Neuronal stem cell (in vitro differentiated cells): Measurements from ENCODE around the gene PIK3AP1.
A peak's percentile ranks its signal among the peaks of the same experiment; 100 is the strongest.

Source experiments
- DNase-seq: peaks from one replicate; pipeline ENCODE4 v3.0.0-alpha.2; 2013; ENCODE audit warnings: low spot score
- H2AFZ ChIP-seq: one replicate; pipeline ENCODE4 v1.6.1; 2013; ENCODE audit warnings: mild to moderate bottlenecking, low read length, inconsistent platforms
- H2AK5ac ChIP-seq: 2 replicates; pipeline ENCODE4 v1.6.1; 2013; ENCODE audit warnings: low read depth, mild to moderate bottlenecking, inconsistent platforms, low read length, moderate library complexity, mixed read lengths
- H2BK120ac ChIP-seq: 2 replicates; pipeline ENCODE4 v1.6.1; 2013; ENCODE audit warnings: low read depth, mild to moderate bottlenecking, inconsistent platforms, low read length, moderate library complexity, mixed read lengths
- H2BK12ac ChIP-seq: one replicate; pipeline ENCODE4 v1.6.1; 2013; ENCODE audit warnings: low read length, inconsistent platforms
- H2BK15ac ChIP-seq: 2 replicates; pipeline ENCODE4 v1.6.1; 2013; ENCODE audit warnings: mild to moderate bottlenecking, low read length, inconsistent platforms, mixed read lengths
- H2BK5ac ChIP-seq: one replicate; pipeline ENCODE4 v1.6.1; 2013; ENCODE audit warnings: inconsistent platforms, mild to moderate bottlenecking, low read length, moderate library complexity
- H3K14ac ChIP-seq: one replicate; pipeline ENCODE4 v1.6.1; 2013; ENCODE audit warnings: low read length, inconsistent platforms
- H3K18ac ChIP-seq: 2 replicates; pipeline ENCODE4 v1.6.1; 2013; ENCODE audit warnings: low read length, inconsistent platforms
- H3K23ac ChIP-seq: 2 replicates; pipeline ENCODE4 v1.6.1; 2013; ENCODE audit warnings: low read depth, mild to moderate bottlenecking, mixed read lengths, low read length, inconsistent platforms; ENCODE audit not compliant: poor library complexity
- H3K27ac ChIP-seq: replicated peaks from 3 replicates; pipeline ENCODE4 v1.5.1; 2013; ENCODE audit warnings: low read length, inconsistent platforms
- H3K27me3 ChIP-seq, 3 experiments: 2 replicates each; pipeline ENCODE4 v1.6.1; 2013; ENCODE audit warnings: low read length in 3 of 3, mild to moderate bottlenecking in 2 of 3, inconsistent platforms in 1 of 3, low read depth in 1 of 3, mixed read lengths in 1 of 3, moderate library complexity in 1 of 3; ENCODE audit not compliant: control insufficient read depth in 3 of 3, insufficient read depth in 3 of 3
- H3K36me3 ChIP-seq, 2 donors: replicated peaks in 1 of 2; 2 replicates each; pipeline ENCODE4 v1.6.1; 2013; ENCODE audit warnings: low read length in 2 of 2; ENCODE audit not compliant: control insufficient read depth in 2 of 2, insufficient read depth in 2 of 2
- H3K4ac ChIP-seq: 2 replicates; pipeline ENCODE4 v1.6.1; 2013; ENCODE audit warnings: inconsistent platforms, mild to moderate bottlenecking, low read length, moderate library complexity
- H3K4me1 ChIP-seq, 2 donors: 1 replicate in 1 of 2; 2 replicates in 1 of 2; pipeline ENCODE4 v1.6.1; 2013; ENCODE audit warnings: low read length in 2 of 2, low read depth in 1 of 2; ENCODE audit not compliant: control insufficient read depth in 2 of 2, insufficient read depth in 1 of 2
- H3K4me2 ChIP-seq: one replicate; pipeline ENCODE4 v1.6.1; 2013; ENCODE audit warnings: mild to moderate bottlenecking, low read length, inconsistent platforms; ENCODE audit not compliant: insufficient read depth, poor library complexity, severe bottlenecking
- H3K4me3 ChIP-seq, 2 donors: 2 replicates each; pipeline ENCODE4 v1.5.1; 2013; ENCODE audit warnings: low read length in 2 of 2, mild to moderate bottlenecking in 2 of 2, inconsistent platforms in 1 of 2, moderate library complexity in 1 of 2
- H3K79me1 ChIP-seq: one replicate; pipeline ENCODE4 v1.6.1; 2013; ENCODE audit warnings: low read depth, mild to moderate bottlenecking, inconsistent platforms, low read length, moderate library complexity
- H3K9ac ChIP-seq: one replicate; pipeline ENCODE4 v1.6.1; 2013; ENCODE audit warnings: mild to moderate bottlenecking, low read depth, low read length, inconsistent platforms; ENCODE audit not compliant: poor library complexity
- H3K9me3 ChIP-seq, 2 donors: replicated peaks in 1 of 2; 2 replicates each; pipeline versions ENCODE3 to v1.6.1; 2013; ENCODE audit warnings: low read length in 2 of 2, mild to moderate bottlenecking in 2 of 2, inconsistent platforms in 1 of 2, low read depth in 1 of 2, mixed read lengths in 1 of 2, moderate library complexity in 1 of 2; ENCODE audit not compliant: control insufficient read depth in 2 of 2, insufficient read depth in 1 of 2
- H4K8ac ChIP-seq: one replicate; pipeline ENCODE4 v1.6.1; 2013; ENCODE audit warnings: low read depth, mild to moderate bottlenecking, inconsistent platforms, low read length, moderate library complexity
- H4K91ac ChIP-seq: one replicate; pipeline ENCODE4 v1.6.1; 2013; ENCODE audit warnings: low read length, low read depth, mild to moderate bottlenecking, inconsistent platforms; ENCODE audit not compliant: poor library complexity
- WGBS, 2 donors: extraction: QIAGEN DNeasy Blood & Tissue Kit; methylation state at CpG; one replicate each; pipeline ENCODE4 v1.1.7; 2013; ENCODE audit warnings: missing lambda C conversion rate in 2 of 2, mixed read lengths in 1 of 2; ENCODE audit not compliant: insufficient read length in 2 of 2, insufficient replicate concordance in 1 of 2; ENCODE audit errors: extremely low coverage in 2 of 2; 5-methylcytosine and 5-hydroxymethylcytosine counted together

PIK3AP1 gene

DNA sequence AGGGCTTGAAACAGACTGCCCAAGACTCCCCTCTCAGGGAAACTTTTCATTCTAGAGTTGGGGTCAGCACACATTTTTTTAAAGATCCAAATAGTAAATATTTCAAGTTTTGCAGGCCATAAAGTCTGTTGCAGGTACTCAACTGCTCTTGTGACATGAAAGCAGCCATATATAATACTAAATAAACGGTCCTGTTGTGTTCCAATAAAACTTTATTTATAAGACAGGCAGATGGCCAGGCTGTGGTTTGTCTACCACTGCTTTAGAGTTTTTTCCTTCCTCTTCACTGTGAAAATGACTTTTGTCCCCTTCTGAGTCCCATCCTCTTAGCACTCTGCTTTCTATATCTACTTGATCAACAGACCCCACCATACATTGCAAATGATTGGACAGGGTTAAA lies 93.0 kb downstream of the PIK3AP1 start:
- H3K4me1 ChIP-seq, result peaks cover 0 to under 1% of the 10 kb centered on the region in 2 donors
- no peak overlapping the region for H3K4ac ChIP-seq
- no peaks in the 10 kb centered on the region for H3K27me3 ChIP-seq
- H2BK5ac ChIP-seq, result no peak overlapping the region
- H2AK5ac ChIP-seq, result no peak overlapping the region
- peak overlapping the region; percentile 35 for H2AFZ ChIP-seq
- H3K27ac ChIP-seq, result no peak overlapping the region
- no peak overlapping the region for H3K4me3 ChIP-seq
- H3K18ac ChIP-seq, result no peak overlapping the region
- H3K4me2 ChIP-seq, result no peak overlapping the region
- H2BK15ac ChIP-seq, result no peak overlapping the region
- H2BK12ac ChIP-seq, result no peak overlapping the region
- no peak overlapping the region for H3K23ac ChIP-seq
- WGBS, 2 donors, result no CpG with 5 or more reads among the region's 1 CpG
- H3K36me3 ChIP-seq, result no peaks in the 10 kb centered on the region
- no peak overlapping the region for H3K9ac ChIP-seq
- no peak overlapping the region for H4K91ac ChIP-seq
- H3K79me1 ChIP-seq, result no peaks in the 10 kb centered on the region
- no peak overlapping the region for H4K8ac ChIP-seq
- no peak for DNase-seq
- no peak overlapping the region for H2BK120ac ChIP-seq
- H3K14ac ChIP-seq, result no peak overlapping the region
- no peaks in the 10 kb centered on the region for H3K9me3 ChIP-seq

DNA sequence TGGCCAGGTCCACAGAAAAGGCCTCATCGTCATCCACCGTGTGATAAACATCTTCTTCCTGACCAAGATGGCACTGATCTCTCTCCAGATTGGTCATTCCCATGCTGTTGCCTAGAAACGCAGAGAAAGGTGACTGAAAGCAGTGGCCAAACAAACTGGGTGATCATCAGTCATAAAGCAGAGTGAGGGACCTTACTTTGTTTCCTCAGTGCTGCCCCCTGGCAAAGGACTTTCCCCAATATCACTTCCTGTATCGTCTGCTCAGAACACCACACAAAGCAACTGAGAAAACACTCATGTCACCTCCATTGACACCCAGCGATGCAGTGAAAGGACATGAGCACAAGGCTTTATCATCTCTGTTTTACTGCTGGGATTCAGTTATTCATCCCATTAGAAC lies 93.5 kb downstream of the PIK3AP1 start:
- Histone ChIP-seq H2BK120ac (no peak overlapping the region), H3K4me1 (no peaks in the 10 kb centered on the region), H3K18ac (no peak overlapping the region), H3K9ac (no peak overlapping the region), H2AFZ (peak overlapping the region; percentile 35), H3K4ac (no peak overlapping the region), H3K27ac (no peak overlapping the region), H2BK15ac (no peak overlapping the region), H3K14ac (no peak overlapping the region), H2BK12ac (no peak overlapping the region), H3K79me1 (no peaks in the 10 kb centered on the region), H4K8ac (no peak overlapping the region), H3K36me3 (no peaks in the 10 kb centered on the region), H2AK5ac (no peak overlapping the region), H4K91ac (no peak overlapping the region), H3K4me2 (no peak overlapping the region), H3K9me3 (no peaks in the 10 kb centered on the region), H3K23ac (no peak overlapping the region), H3K4me3 (no peak overlapping the region), H2BK5ac (no peak overlapping the region), H3K27me3 (no peaks in the 10 kb centered on the region)
- WGBS, 2 donors, result no CpG with 5 or more reads among the region's 5 CpGs
- DNase-seq, result no peak

DNA sequence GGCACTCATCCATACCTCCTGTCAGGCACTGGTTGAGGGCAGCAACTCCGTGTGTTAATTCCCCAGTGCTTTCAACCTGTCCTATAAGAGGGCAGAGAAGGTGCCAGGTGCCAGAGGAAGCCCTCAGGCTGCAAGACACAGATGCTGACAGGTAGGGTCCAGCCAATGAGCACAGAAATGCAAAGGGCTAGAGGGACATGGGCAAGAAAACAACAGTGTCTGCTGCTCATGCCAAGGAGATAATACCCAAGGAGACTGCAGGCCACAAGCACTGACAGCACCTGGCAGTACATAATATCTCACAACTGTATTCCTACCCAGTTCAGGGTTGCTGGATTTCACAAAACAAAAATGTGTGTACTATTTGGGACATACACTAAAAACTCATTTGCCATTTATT lies 95.1 kb downstream of the PIK3AP1 start:
- Histone ChIP-seq H2BK12ac (no peak overlapping the region), H3K4me3 (peak overlapping the region in 1 of 2 donors; percentile 10), H4K91ac (no peak overlapping the region), H2BK5ac (no peak overlapping the region), H2BK15ac (no peak overlapping the region), H3K23ac (no peak overlapping the region), H3K9ac (peak overlapping the region; percentile 54), H3K18ac (no peak overlapping the region), H2AFZ (no peak overlapping the region), H3K36me3 (no peaks in the 10 kb centered on the region), H3K4ac (no peak overlapping the region), H2AK5ac (no peak overlapping the region), H3K14ac (no peak overlapping the region), H3K9me3 (no peaks in the 10 kb centered on the region), H3K4me2 (no peak overlapping the region), H3K4me1 (no peaks in the 10 kb centered on the region), H2BK120ac (no peak overlapping the region), H3K79me1 (no peaks in the 10 kb centered on the region), H4K8ac (no peak overlapping the region), H3K27ac (no peak overlapping the region), H3K27me3 (peaks cover 0 to 3% (median 0%) of the 10 kb centered on the region in 3 experiments)
- DNase-seq, result no peak
- no CpG with 5 or more reads among the region's 1 CpG for WGBS, 2 donors

DNA sequence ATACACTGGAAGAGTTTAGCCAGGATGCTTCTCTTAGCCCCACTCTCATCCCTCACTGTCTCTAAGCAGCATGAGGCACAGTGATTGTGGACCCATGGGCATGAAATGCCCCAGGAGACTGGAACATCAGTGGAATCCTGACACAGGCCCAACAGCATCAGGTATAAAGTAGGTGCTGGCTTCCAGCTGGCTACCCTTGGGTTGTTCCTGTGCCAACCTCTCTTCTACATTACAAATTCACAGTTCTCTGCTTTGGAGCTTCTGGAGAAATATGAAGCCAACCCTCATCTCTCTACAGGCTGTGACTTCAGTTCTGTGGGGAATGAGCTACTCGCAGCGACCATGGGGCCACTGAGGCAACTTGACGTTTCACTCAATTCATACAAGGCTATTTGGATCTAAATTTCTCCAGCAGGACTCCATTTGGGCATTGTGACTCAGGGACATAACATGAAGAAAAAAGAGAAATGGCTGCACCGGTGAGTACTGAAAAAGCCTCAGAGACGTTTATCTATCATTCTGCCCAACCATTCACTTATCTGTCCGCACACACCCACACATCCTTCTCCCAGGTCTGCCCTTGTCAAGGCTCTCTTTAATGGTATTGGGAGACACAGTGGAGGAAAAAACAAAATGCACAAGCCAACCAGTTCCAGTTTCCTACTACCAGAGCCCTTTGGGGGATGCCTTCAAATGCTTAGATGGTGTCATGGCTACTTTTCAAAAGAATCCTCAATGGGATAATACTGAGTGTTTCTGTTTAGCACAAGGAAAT lies 98.1 kb downstream of the PIK3AP1 start:
- H2BK120ac ChIP-seq, result no peak overlapping the region
- no peaks in the 10 kb centered on the region for H3K36me3 ChIP-seq
- no peak overlapping the region for H3K14ac ChIP-seq
- H2AK5ac ChIP-seq, result no peak overlapping the region
- H2BK15ac ChIP-seq, result no peak overlapping the region
- H3K27ac ChIP-seq, result no peak overlapping the region
- H3K79me1 ChIP-seq, result no peaks in the 10 kb centered on the region
- WGBS, 2 donors, result no CpG with 5 or more reads among the region's 6 CpGs
- H2BK12ac ChIP-seq, result no peak overlapping the region
- H3K4me2 ChIP-seq, result no peak overlapping the region
- no peak overlapping the region for H3K4me3 ChIP-seq
- peaks cover 0 to 16% (median 0%) of the 10 kb centered on the region in 3 experiments for H3K27me3 ChIP-seq
- no peaks in the 10 kb centered on the region for H3K9me3 ChIP-seq
- H3K23ac ChIP-seq, result no peak overlapping the region
- H4K91ac ChIP-seq, result no peak overlapping the region
- H2AFZ ChIP-seq, result no peak overlapping the region
- H3K18ac ChIP-seq, result no peak overlapping the region
- no peak for DNase-seq
- H3K4ac ChIP-seq, result no peak overlapping the region
- no peaks in the 10 kb centered on the region for H3K4me1 ChIP-seq
- H2BK5ac ChIP-seq, result no peak overlapping the region
- H4K8ac ChIP-seq, result no peak overlapping the region
- H3K9ac ChIP-seq, result no peak overlapping the region
